Hepatocyte (in vitro differentiated cells): ENCODE measurements around the gene GHR.

ENCODE experiments used
- EZH2 ChIP-seq: fragments of 200-600 bp; sonication (generic); IDR thresholded peaks from 2 replicates; pipeline ENCODE4 v1.6.1; 2016; ENCODE audit warnings: antibody characterized with exemption, mild to moderate bottlenecking, borderline replicate concordance
- EZH2phosphoT487 ChIP-seq: fragments of 200-600 bp; sonication (generic); IDR thresholded peaks from one replicate; pipeline ENCODE4 v1.6.1; 2018; ENCODE audit warnings: antibody characterized with exemption, mild to moderate bottlenecking, low read depth, moderate library complexity; ENCODE audit not compliant: unreplicated experiment, severe bottlenecking
- TF ChIP-seq, protein P1 (sequence below): fragments of 200-600 bp; sonication (generic); IDR thresholded peaks from 2 replicates; pipeline ENCODE4 v1.5.1; 2016; ENCODE audit warnings: antibody characterized with exemption, mild to moderate bottlenecking; ENCODE audit not compliant: poor library complexity

GRCh38 chr5:42750507-42750906, 327.3 kb downstream of the GHR start:
- TF ChIP-seq EZH2phosphoT487, result no peak
- TF ChIP-seq EZH2, result no peak
- TF ChIP-seq, protein P1, sequence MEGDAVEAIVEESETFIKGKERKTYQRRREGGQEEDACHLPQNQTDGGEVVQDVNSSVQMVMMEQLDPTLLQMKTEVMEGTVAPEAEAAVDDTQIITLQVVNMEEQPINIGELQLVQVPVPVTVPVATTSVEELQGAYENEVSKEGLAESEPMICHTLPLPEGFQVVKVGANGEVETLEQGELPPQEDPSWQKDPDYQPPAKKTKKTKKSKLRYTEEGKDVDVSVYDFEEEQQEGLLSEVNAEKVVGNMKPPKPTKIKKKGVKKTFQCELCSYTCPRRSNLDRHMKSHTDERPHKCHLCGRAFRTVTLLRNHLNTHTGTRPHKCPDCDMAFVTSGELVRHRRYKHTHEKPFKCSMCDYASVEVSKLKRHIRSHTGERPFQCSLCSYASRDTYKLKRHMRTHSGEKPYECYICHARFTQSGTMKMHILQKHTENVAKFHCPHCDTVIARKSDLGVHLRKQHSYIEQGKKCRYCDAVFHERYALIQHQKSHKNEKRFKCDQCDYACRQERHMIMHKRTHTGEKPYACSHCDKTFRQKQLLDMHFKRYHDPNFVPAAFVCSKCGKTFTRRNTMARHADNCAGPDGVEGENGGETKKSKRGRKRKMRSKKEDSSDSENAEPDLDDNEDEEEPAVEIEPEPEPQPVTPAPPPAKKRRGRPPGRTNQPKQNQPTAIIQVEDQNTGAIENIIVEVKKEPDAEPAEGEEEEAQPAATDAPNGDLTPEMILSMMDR, result no peak
